HepG2 (cell line): ENCODE measurements around the gene COL13A1. TPM values are rescaled to one million over a fixed set of nuclear protein-coding genes. Genes with fewer than 3 reads are reported as not detected.
A peak's percentile ranks its signal among the peaks of the same experiment; 100 is the strongest.

Source experiments
- ATAC-seq: fragments of 200-7000 bp; cut with Tn5 transposase; 3 replicates; pipeline ENCODE4 v1.9.1; 2020; ENCODE audit warnings: mild to moderate bottlenecking, moderate library complexity
- BruUV-seq: library from RNA; stranded (reverse); fragments of 400-500 nt; replicated peaks from 2 replicates; lab custom pipeline; 2021; lab: Mats Ljungman, UMichigan
- CTCF ChIA-PET: fragments of 300-600 bp; formaldehyde crosslinking; extraction: SDS; loops from one replicate; lab custom pipeline; 2021; ENCODE audit warnings: low total read pairs, inconsistent platforms, low intra/inter-chr PET ratio; lab: Yijun Ruan, JAX
- POLR2A ChIA-PET: fragments of 350-600 bp; sonication (Branson Sonifier 250); formaldehyde crosslinking; loops from one replicate; lab custom pipeline; 2020; ENCODE audit warnings: antibody characterized with exemption, inconsistent platforms; lab: Yijun Ruan, JAX
- DNase-seq: peaks from one replicate; pipeline ENCODE4 v3.0.0-alpha.2; 2015; ENCODE audit warnings: low spot score
- FAIRE-seq: peaks from 3 replicates; lab custom pipeline; 2011; peaks lifted over from hg19 to GRCh38; lab: Jason Lieb, UNC
- H2AFZ ChIP-seq: one replicate; pipeline ENCODE4 v1.6.1; 2011; ENCODE audit warnings: low read length, inconsistent platforms
- H3K27ac ChIP-seq: fragments of 300-600 bp; 3 replicates; pipeline ENCODE4 v1.8.0; 2011; ENCODE audit warnings: mixed run types, mild to moderate bottlenecking, mixed read lengths, low read length, inconsistent platforms; ENCODE audit not compliant: insufficient read depth; ENCODE audit errors: extremely low read length
- H3K27me3 ChIP-seq, 2 experiments: fragments of 200-600 bp in 1 of 2; 2 replicates in 1 of 2; 3 replicates in 1 of 2; pipeline versions ENCODE4 v1.6.0 to v1.8.0; 2011; ENCODE audit warnings: low read length in 2 of 2, mild to moderate bottlenecking in 2 of 2, moderate library complexity in 2 of 2, inconsistent platforms in 1 of 2; ENCODE audit not compliant: insufficient read depth in 2 of 2, control insufficient read depth in 1 of 2
- H3K36me3 ChIP-seq, 2 experiments: fragments of 200-600 bp in 1 of 2; replicated peaks in 1 of 2; 2 replicates in 1 of 2; 3 replicates in 1 of 2; pipeline versions ENCODE4 v1.5.1 to v1.8.0; 2011; ENCODE audit warnings: low read length in 2 of 2, inconsistent platforms in 1 of 2; ENCODE audit not compliant: insufficient read depth in 2 of 2, control insufficient read depth in 1 of 2
- H3K4me1 ChIP-seq: 2 replicates; pipeline ENCODE4 v1.5.1; 2012; ENCODE audit warnings: low read length, inconsistent platforms; ENCODE audit not compliant: insufficient read depth
- H3K4me2 ChIP-seq: 2 replicates; pipeline ENCODE4 v1.6.0; 2011; ENCODE audit warnings: low read depth, low read length, inconsistent platforms
- H3K4me3 ChIP-seq, 3 experiments: fragments of 200-600 bp in 1 of 3; sonication (generic), shearing (Covaris generic) in 1 of 3; replicated peaks in 1 of 3; 2 replicates each; pipeline ENCODE4 v1.5.1; 2011 to 2016; ENCODE audit warnings: low read length in 3 of 3, inconsistent platforms in 2 of 3, low read depth in 2 of 3, mild to moderate bottlenecking in 2 of 3, control low read depth in 1 of 3, mixed read lengths in 1 of 3; ENCODE audit not compliant: insufficient read depth in 1 of 3
- H3K79me2 ChIP-seq: one replicate; pipeline ENCODE4 v1.6.1; 2011; ENCODE audit warnings: low read length, inconsistent platforms; ENCODE audit not compliant: insufficient read depth
- H3K9ac ChIP-seq: 2 replicates; pipeline ENCODE4 v1.6.0; 2011; ENCODE audit warnings: mild to moderate bottlenecking, low read depth, low read length, inconsistent platforms; ENCODE audit not compliant: insufficient read depth
- H3K9me3 ChIP-seq: 2 replicates; pipeline ENCODE4 v1.5.1; 2012; ENCODE audit warnings: mild to moderate bottlenecking, low read length
- H4K20me1 ChIP-seq: 2 replicates; pipeline ENCODE4 v1.6.0; 2011; ENCODE audit warnings: inconsistent platforms, mild to moderate bottlenecking, low read length, moderate library complexity; ENCODE audit not compliant: insufficient read depth
- FOXC1 ChIP-seq: sonication (generic); formaldehyde crosslinking; IDR thresholded peaks from 2 replicates; pipeline ENCODE4 v1.8.0; 2022; ENCODE audit warnings: mild to moderate bottlenecking, missing genetic modification reagents, borderline replicate concordance
- GATAD2A ChIP-seq: IDR thresholded peaks from 2 replicates; pipeline ENCODE4 v1.6.1; 2016
- NR2C2 ChIP-seq: sonication (generic); formaldehyde crosslinking; IDR thresholded peaks from 2 replicates; pipeline ENCODE4 v1.4.0; 2020; ENCODE audit warnings: missing genetic modification reagents, mild to moderate bottlenecking, moderate library complexity, borderline replicate concordance
- SIN3B ChIP-seq: fragments of 150-350 bp; IDR thresholded peaks from 2 replicates; pipeline ENCODE4 v1.6.1; 2014; ENCODE audit warnings: low read length
- SMAD1 ChIP-seq: sonication (generic); formaldehyde crosslinking; IDR thresholded peaks from 2 replicates; pipeline ENCODE4 v1.4.0; 2020; ENCODE audit warnings: missing genetic modification reagents, low read depth, mild to moderate bottlenecking, borderline replicate concordance
- ZNF160 ChIP-seq: sonication (generic); formaldehyde crosslinking; IDR thresholded peaks from 2 replicates; pipeline ENCODE4 v1.8.0; 2022; ENCODE audit warnings: mild to moderate bottlenecking, inconsistent platforms, missing genetic modification reagents
- WGBS: methylation state at CpG from one replicate; pipeline ENCODE4 v1.1.6; 2017; ENCODE audit warnings: low lambda C conversion rate; 5-methylcytosine and 5-hydroxymethylcytosine counted together
- in situ Hi-C: cut with HindIII; loops from 2 replicates; pipeline ENCODE4 v1.10.0; 2017; ENCODE audit warnings: low pct_unique_long_range_greater_than_20kb; ENCODE audit not compliant: extremely low pct_ligation_motif_present
- intact Hi-C: fragments of 100-400 bp; cut with micrococcal nuclease; formaldehyde crosslinking; loops from one replicate; pipeline ENCODE4 v1.10.0; 2022; ENCODE audit not compliant: unreplicated experiment
- polyA plus RNA-seq, 8 experiments: library from polyadenylated mRNA; depleted of rRNA in 3 of 8; stranded (reverse) in 7 of 8; unstranded in 1 of 8; fragments of >200 nt; fragmentation: Illumina TruSeq in 4 of 8; extraction: Trizol in 4 of 8; gene quantifications; 2 replicates each; pipeline versions ENCODE4 v1.2.1 to v1.2.3, GENCODE V29; 2011 to 2016; ENCODE audit warnings: low read depth in 4 of 8, missing spikeins in 1 of 8, mixed read lengths in 1 of 8; ENCODE audit not compliant: insufficient read depth in 1 of 8
- total RNA-seq, 5 experiments: library from RNA; depleted of rRNA; stranded (reverse); fragments of >200 nt; fragmentation: Illumina TruSeq; extraction: Trizol; gene quantifications; 2 replicates each; pipeline ENCODE4 v1.2.3, GENCODE V29; 2016; ENCODE audit warnings: low read depth in 1 of 5
- TF ChIP-seq, protein P1 (sequence below): sonication (generic); formaldehyde crosslinking; IDR thresholded peaks from 2 replicates; pipeline ENCODE4 v1.9.0; 2021; ENCODE audit warnings: missing genetic modification reagents, borderline replicate concordance
- TF ChIP-seq, protein P2 (sequence below): sonication (generic); formaldehyde crosslinking; IDR thresholded peaks from 2 replicates; pipeline ENCODE4 v1.4.0; 2020; ENCODE audit warnings: missing genetic modification reagents
- TF ChIP-seq, protein P3 (sequence below): sonication (generic); formaldehyde crosslinking; IDR thresholded peaks from 2 replicates; pipeline ENCODE4 v1.4.0; 2020; ENCODE audit warnings: missing genetic modification reagents
- TF ChIP-seq, protein P4 (sequence below): sonication (generic); formaldehyde crosslinking; conservative IDR thresholded peaks from 2 replicates; pipeline ENCODE4 v1.8.0; 2022; ENCODE audit warnings: missing genetic modification reagents

The COL13A1 gene
- total and polyA plus RNA-seq, 2 of the 13 experiments (the other 11 are each of a cell fraction or from before 2014, with no cell fraction given) = 0.07 TPM; not detected in 1

DNA sequence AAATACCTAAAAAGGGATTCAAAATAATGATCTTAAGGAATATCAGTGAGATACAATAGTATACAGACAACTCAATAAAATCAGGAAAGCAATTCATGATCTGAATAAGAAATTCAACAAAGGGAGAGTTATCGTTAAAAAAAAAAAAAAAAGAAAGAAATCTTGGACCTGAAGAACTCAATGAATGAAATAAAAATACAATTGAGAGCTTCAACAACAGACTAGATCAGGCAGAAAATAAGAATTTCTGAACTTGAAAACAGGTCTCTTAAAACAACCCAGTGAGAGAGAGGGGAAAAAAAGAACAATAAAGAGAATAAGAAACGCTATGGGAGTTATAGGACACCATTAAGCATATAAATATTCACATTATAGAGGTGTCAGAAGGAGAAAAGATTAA, 179.0 kb downstream of the COL13A1 start:
- POLR2A ChIA-PET = no interaction called here
- FAIRE-seq = no peak

DNA sequence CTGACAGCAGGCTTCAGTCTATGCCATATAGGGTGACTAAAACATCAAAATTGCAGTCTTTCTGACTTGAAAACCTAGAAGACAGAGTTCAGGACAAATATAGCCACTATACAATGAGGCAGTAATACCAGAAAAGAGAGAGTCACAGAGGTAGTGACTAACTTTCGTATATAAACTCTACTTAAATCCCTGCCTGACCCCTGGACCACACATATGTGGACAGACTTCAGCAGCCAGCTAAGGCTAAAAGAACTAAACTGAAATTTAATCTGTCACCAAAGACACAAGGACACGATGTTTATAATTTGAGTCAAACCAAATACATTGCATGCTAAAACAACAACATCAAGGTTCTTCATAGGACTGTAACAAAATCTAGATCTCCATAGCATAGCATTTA, 186.4 kb downstream of the COL13A1 start:
- 2% methylated on average over 2 of the region's 2 CpGs for WGBS
- in situ Hi-C loops = no loop called here
- Histone ChIP-seq H3K4me2 (no peak overlapping the region), H3K9me3 (no peaks in the 10 kb centered on the region), H3K4me3 (no peak overlapping the region), H4K20me1 (no peaks in the 10 kb centered on the region), H3K27me3 (no peaks in the 10 kb centered on the region), H3K27ac (no peak overlapping the region), H2AFZ (no peak overlapping the region), H3K4me1 (no peaks in the 10 kb centered on the region), H3K79me2 (no peaks in the 10 kb centered on the region), H3K9ac (no peak overlapping the region), H3K36me3 (no peaks in the 10 kb centered on the region)
- BruUV-seq = no TSS peak
- ATAC-seq (no peak), FAIRE-seq (no peak), DNase-seq (no peak)
- CTCF ChIA-PET = no interaction called here
- POLR2A ChIA-PET = no interaction called here
- intact Hi-C loops = no loop called here
- TF ChIP-seq NR2C2 (no peak), FOXC1 (no peak), GATAD2A (no peak)
- TF ChIP-seq, protein P1, sequence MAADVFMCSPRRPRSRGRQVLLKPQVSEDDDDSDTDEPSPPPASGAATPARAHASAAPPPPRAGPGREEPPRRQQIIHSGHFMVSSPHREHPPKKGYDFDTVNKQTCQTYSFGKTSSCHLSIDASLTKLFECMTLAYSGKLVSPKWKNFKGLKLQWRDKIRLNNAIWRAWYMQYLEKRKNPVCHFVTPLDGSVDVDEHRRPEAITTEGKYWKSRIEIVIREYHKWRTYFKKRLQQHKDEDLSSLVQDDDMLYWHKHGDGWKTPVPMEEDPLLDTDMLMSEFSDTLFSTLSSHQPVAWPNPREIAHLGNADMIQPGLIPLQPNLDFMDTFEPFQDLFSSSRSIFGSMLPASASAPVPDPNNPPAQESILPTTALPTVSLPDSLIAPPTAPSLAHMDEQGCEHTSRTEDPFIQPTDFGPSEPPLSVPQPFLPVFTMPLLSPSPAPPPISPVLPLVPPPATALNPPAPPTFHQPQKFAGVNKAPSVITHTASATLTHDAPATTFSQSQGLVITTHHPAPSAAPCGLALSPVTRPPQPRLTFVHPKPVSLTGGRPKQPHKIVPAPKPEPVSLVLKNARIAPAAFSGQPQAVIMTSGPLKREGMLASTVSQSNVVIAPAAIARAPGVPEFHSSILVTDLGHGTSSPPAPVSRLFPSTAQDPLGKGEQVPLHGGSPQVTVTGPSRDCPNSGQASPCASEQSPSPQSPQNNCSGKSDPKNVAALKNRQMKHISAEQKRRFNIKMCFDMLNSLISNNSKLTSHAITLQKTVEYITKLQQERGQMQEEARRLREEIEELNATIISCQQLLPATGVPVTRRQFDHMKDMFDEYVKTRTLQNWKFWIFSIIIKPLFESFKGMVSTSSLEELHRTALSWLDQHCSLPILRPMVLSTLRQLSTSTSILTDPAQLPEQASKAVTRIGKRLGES (CRISPR knock-in tag) = no peak
- TF ChIP-seq, protein P2, sequence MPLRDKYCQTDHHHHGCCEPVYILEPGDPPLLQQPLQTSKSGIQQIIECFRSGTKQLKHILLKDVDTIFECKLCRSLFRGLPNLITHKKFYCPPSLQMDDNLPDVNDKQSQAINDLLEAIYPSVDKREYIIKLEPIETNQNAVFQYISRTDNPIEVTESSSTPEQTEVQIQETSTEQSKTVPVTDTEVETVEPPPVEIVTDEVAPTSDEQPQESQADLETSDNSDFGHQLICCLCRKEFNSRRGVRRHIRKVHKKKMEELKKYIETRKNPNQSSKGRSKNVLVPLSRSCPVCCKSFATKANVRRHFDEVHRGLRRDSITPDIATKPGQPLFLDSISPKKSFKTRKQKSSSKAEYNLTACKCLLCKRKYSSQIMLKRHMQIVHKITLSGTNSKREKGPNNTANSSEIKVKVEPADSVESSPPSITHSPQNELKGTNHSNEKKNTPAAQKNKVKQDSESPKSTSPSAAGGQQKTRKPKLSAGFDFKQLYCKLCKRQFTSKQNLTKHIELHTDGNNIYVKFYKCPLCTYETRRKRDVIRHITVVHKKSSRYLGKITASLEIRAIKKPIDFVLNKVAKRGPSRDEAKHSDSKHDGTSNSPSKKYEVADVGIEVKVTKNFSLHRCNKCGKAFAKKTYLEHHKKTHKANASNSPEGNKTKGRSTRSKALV (CRISPR knock-in tag) = no peak
- TF ChIP-seq, protein P3, sequence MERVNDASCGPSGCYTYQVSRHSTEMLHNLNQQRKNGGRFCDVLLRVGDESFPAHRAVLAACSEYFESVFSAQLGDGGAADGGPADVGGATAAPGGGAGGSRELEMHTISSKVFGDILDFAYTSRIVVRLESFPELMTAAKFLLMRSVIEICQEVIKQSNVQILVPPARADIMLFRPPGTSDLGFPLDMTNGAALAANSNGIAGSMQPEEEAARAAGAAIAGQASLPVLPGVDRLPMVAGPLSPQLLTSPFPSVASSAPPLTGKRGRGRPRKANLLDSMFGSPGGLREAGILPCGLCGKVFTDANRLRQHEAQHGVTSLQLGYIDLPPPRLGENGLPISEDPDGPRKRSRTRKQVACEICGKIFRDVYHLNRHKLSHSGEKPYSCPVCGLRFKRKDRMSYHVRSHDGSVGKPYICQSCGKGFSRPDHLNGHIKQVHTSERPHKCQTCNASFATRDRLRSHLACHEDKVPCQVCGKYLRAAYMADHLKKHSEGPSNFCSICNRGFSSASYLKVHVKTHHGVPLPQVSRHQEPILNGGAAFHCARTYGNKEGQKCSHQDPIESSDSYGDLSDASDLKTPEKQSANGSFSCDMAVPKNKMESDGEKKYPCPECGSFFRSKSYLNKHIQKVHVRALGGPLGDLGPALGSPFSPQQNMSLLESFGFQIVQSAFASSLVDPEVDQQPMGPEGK (CRISPR knock-in tag) = no peak

More for the DNA sequence above, 179.0 kb downstream of the COL13A1 start:
- peaks cover 7% of the 10 kb centered on the region for H3K4me1 ChIP-seq
- no peak overlapping the region for H2AFZ ChIP-seq
- ATAC-seq (no peak), DNase-seq (no peak)
- 24% methylated on average over 2 of the region's 2 CpGs for WGBS
- no peaks in the 10 kb centered on the region for H4K20me1 ChIP-seq
- H3K36me3 ChIP-seq = no peaks in the 10 kb centered on the region
- H3K79me2 ChIP-seq = no peaks in the 10 kb centered on the region
- no peak overlapping the region for H3K4me3 ChIP-seq
- intact Hi-C loops (no loop called here), in situ Hi-C loops (no loop called here)
- H3K27me3 ChIP-seq = peaks cover 0 to 1% of the 10 kb centered on the region in 2 experiments; a peak in 1 of 5 replicates
- H3K9me3 ChIP-seq = peaks cover 4% of the 10 kb centered on the region; the same call in 1 of the 2 replicates
- H3K4me2 ChIP-seq = no peak overlapping the region
- no peak overlapping the region for H3K9ac ChIP-seq
- BruUV-seq = no TSS peak
- H3K27ac ChIP-seq = no peak overlapping the region
- no peak for TF ChIP-seq SIN3B
- TF ChIP-seq, protein P4, sequence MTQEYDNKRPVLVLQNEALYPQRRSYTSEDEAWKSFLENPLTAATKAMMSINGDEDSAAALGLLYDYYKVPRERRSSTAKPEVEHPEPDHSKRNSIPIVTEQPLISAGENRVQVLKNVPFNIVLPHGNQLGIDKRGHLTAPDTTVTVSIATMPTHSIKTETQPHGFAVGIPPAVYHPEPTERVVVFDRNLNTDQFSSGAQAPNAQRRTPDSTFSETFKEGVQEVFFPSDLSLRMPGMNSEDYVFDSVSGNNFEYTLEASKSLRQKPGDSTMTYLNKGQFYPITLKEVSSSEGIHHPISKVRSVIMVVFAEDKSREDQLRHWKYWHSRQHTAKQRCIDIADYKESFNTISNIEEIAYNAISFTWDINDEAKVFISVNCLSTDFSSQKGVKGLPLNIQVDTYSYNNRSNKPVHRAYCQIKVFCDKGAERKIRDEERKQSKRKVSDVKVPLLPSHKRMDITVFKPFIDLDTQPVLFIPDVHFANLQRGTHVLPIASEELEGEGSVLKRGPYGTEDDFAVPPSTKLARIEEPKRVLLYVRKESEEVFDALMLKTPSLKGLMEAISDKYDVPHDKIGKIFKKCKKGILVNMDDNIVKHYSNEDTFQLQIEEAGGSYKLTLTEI (CRISPR knock-in tag) = no peak
- no peak for TF ChIP-seq SMAD1 (CRISPR knock-in tag)
- peak; percentile 67; the same call in 1 of the 2 replicates for TF ChIP-seq ZNF160 (CRISPR knock-in tag)
- CTCF ChIA-PET = no interaction called here
